SIG-M5 (cell line): ENCODE data around the gene TMED10.
"Not testable (repeated sequence)": the region's sequence is repeated elsewhere in the genome, so short reads cannot be mapped to it uniquely, and the experiment has no call there.

Experiments used
- DNase-seq: peaks from one replicate; lab custom pipeline; 2025; lab: John Stamatoyannopoulos, UW

Gene TMED10

GRCh38 chr14:75127474-75127820 lies 49.0 kb downstream of the TMED10 start:
- not testable (repeated sequence) for DNase-seq

DNA sequence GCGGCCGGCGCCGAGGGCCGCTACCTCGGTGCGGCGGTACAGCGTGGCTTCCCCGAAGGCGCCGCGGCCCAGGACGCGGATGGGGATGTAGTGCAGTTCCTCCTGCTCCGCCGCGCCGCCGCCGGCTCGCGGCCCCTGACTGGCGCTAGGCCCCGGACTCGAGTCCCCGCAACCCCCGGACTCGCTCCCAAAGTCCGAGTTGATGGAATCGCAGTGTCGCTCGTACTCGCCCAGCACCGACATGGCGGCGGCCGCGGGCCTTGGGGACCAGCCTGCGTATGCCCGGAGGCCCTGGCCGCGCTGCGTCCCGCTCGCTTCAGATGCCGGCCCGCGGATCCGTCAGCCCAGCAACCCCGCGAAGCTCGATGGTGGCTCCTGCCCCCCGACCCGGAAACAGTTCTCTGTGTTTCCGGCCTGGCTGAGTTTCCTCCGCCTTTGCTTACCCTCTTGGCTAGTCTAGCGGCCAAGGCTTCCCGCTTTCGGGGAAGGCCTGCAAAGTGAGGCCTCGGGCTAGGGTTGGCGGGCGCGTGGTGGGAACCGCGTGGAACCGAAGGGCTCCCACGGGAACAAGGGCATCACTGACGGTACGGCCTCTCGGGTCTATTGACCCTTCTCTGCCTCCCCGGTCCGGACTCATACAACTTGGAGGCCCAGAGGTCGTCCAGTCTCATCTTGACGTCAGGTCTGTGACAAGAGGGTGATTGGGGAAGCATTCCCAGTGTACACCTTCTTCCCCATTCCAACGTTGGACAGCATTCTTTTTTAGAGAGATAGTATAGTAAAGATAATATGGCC lies 49.5 kb downstream of the TMED10 start, which contains the start of gene NEK9:
NEK9 (minus strand) TSS at position 370 of the 795 bp plus-strand sequence; CDS start at position 243, 127 bp downstream.
- DNase-seq, result peak; percentile 6

DNA sequence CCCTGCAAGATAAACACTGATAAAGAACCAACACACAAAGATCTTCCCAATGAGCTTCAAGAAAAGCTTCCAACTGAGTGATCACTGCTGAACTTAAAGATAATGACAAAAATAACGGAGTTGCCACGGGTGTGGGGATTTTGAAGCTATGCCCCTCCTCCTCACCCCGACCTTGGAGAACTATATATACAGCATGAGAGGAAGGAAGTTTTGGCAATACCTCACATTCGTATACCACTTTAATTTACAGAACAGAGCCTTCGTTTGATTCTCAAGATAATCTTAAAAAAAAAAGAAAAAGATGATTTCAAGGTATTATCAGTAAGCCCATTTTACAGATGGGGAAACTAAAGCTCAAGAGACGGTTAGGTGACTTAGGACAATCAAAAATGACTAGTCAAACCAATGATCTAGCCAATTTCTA lies 50.3 kb downstream of the TMED10 start:
- DNase-seq, result no peak

DNA sequence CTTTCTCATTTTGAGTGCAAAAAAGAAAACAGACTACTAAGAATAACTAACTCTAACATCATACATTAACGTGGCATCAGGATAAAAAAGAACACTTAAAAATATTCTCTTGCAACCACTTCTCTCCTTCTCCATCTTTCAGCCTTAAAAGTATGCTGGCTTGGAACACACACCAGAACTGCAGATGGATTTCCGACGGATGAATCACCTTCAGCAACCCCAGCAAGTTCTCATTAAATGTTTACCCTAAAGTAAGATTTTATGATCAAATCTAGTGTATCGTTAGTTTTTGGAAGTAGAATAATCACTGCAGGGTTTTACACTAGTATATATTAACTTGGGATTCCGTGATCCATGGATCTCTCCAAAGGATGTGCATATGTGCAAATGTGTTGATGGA lies 50.8 kb downstream of the TMED10 start:
- DNase-seq, result no peak

GRCh38 chr14:75123991-75124390 lies 52.4 kb downstream of the TMED10 start:
- peak; percentile 17 for DNase-seq

- DNase-seq, result no peak
These were observed 54.9 kb downstream of the TMED10 start for GRCh38 chr14:75121552-75121951.

- DNase-seq, result no peak
These were observed 55.7 kb downstream of the TMED10 start for GRCh38 chr14:75120541-75121291.

GRCh38 chr14:75119056-75119455 lies 57.4 kb downstream of the TMED10 start:
- DNase-seq, result no peak

DNA sequence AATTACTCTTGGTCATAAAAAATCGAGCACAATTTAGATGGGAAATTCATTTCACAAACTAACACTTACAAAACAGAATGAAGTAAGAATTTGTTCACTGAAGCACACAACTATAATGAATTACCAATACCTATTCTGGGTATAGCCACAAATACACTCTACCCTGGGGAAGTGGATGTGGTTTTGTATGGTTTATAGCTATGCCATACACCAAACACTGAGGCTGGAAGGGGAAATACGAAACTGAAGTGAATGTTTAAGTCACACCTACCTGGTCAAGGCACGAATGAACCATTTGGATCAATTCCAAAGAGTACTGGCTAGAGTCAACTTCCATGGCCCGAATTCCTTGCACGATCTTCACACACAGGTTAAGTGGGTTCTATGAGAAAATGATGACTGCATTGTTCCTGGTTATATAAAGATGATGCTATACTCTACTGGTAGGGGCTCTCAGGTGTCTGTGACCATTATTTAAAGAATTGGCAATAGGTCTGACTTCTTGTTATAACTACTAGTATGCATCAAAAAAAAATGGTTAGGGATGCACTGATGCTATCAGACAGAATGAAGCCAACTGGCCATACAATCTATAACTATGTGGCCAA lies 62.4 kb downstream of the TMED10 start:
- DNase-seq, result no peak

GRCh38 chr14:75109877-75110276 lies 66.5 kb downstream of the TMED10 start:
- no peak for DNase-seq

DNA sequence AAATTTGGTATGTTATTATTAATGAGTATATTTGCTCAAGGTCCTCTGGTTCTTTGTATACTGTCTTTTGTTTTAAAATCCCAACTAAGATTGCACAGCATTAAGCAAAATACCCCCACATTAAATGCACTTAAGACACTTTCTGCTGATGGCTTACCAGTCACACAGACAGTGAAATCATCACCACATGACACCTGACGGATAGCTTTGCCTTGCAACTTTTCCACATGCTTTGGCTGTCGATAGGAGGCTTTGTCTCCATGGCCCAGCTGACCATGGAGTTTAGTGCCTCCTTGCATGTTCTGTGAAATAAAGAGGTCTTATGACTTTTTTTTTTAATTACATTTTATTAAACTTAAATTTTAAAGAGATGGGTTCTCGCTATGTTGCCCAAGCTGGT lies 69.2 kb downstream of the TMED10 start:
- DNase-seq, result no peak

- DNase-seq, result no peak
These were observed 74.9 kb downstream of the TMED10 start for GRCh38 chr14:75101491-75101890.

- no peak for DNase-seq
These were observed 77.7 kb downstream of the TMED10 start for GRCh38 chr14:75098682-75099081.

- DNase-seq, result no peak
These were observed 78.2 kb downstream of the TMED10 start for GRCh38 chr14:75098212-75098611.

DNA sequence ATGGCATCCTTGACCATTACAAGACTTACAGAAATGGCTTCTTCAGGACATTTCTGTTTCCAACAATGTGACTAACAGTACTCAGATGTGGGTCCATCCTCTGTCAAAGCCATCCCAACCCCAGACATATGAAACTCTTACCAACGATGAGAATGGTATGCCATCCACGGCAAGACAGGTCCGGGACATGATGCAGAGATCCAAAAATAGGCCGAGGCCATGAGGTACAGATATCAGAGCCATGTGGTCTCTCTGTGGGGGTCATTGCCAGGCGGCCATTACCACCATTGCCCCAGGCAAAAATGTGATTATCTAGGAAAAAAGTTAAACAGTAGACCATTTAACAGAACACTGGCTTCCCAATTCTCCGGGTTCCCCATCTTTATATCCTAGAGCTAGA lies 79.5 kb downstream of the TMED10 start:
- no peak for DNase-seq

- DNase-seq, result no peak
These were observed 80.7 kb downstream of the TMED10 start for GRCh38 chr14:75095690-75096089.

- no peak for DNase-seq
These were observed 81.5 kb downstream of the TMED10 start for GRCh38 chr14:75094896-75095295.

DNA sequence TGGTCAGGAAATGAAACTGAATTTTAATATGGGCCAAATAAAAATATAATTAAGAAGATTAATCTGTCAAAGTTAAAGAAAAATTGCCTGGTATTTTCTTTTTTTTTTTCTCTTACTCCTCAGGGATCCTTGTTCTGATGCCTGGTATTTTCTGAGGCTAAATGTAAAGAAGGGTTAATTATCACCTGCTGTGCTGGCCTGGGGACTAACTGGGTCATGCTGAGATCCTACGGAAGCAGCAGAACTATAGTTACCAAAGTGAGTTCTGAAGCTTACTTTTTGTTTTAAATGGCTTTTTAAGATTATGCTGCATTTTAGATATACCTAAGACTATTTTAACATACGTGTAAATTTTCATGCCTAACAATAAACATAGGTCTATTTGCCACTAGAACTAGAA lies 83.7 kb downstream of the TMED10 start:
- DNase-seq, result no peak

GRCh38 chr14:75091251-75091650 lies 85.2 kb downstream of the TMED10 start:
- DNase-seq, result no peak

DNA sequence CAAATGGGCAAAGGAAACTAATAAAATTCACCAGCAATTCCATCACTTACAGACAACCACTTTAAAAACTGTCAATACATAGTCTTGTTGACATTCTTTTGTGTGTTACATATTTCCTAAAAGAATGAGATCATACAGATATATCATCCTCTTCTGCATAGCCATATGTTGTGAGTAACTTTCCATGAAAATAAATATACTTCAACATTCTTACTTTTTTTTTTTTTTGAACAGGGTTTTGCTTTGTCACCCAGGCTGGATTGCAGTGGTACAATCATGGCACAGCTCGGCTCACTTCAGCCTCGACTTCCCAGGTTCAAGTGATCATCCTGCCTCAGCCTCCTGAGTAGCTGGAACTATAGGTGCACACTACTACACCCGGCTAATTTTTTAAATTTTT lies 86.1 kb downstream of the TMED10 start:
- no peak for DNase-seq

DNA sequence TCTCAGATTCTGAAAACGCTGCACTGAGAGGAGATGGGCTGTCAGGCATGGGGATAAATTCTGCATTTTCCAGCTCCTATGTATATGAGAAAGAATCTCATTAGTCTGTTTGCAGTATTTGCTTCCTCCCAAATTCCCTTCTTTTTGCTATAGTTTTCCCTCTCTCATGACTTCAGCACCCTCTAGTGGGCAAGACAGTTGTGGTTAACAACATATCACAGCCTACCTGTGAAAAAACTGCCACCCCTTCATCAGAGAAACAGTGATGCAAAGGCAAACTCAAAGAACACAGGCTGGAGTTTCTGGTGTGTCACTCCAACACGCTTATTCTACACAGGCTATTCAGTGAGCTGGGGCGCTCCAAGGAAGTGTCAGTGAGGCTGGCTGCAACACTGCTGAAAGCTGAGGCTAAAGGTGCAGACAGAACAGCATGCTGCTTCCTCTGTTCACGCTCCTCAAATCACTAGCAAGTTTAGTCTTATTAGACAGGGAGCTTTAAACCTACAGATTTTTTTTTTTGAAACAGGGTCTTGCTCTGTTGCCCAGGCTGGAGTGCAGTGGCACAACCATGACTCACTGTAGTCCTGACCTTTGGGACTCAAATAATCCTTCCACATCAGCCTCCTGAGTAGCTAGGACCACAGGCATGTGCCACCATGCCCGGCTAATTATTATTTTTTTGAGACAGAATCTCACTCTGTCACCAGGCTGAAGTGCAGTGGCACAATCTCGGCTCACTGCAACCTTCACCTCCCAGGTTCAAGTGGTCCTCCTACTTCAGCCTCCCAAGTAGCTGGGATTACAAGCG lies 87.6 kb downstream of the TMED10 start:
- no peak for DNase-seq

DNA sequence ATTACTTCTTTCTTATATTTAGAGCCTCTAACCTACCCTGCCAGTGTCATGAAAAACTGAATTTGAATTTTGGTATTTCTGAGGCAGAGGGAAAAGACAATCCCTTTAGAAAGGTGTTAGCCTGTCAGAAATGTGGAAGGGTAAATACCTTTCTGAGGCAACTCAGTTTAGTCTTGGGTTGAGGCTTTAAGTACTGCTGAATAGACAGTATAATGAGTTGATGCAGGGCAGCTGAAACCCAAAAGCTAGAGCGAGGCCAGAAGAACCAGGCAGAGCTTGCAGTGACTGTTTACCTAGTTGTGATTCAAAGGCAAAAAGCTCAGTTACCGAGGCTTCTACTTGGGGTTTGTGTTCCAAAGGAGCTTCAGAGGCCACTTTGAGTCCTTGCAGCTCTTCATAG lies 88.3 kb downstream of the TMED10 start:
- DNase-seq, result no peak
